A549 (cell line): ENCODE data around the gene TRIM37. TPM values are rescaled to one million over a fixed set of nuclear protein-coding genes. Genes with fewer than 3 reads are reported as not detected.

Source experiments
- ATAC-seq, 2 experiments: fragments of 200-7000 bp in 1 of 2; fragments of >200 bp in 1 of 2; cut with Nextera tagmentation in 1 of 2; cut with Tn5 transposase in 1 of 2; 3 replicates each; pipeline versions ENCODE4 v1.8.0 to v1.9.1; 2018 to 2020; ENCODE audit warnings: mild to moderate bottlenecking in 1 of 2, moderate library complexity in 1 of 2
- CTCF ChIA-PET: fragments of 300-600 bp; sonication (Branson Sonifier 250); formaldehyde crosslinking; extraction: SDS; loops from one replicate; lab custom pipeline; 2021; ENCODE audit warnings: antibody characterized with exemption, inconsistent platforms; lab: Yijun Ruan, JAX
- POLR2A ChIA-PET: fragments of 350-600 bp; formaldehyde crosslinking; extraction: SDS; loops from one replicate; lab custom pipeline; 2021; ENCODE audit warnings: antibody characterized with exemption, inconsistent platforms; lab: Yijun Ruan, JAX
- DNase-seq, 2 experiments: peaks; one replicate each; pipeline versions ENCODE4 v3.0.0 to v3.0.0-alpha.2; 2011 to 2016; ENCODE audit warnings: low read depth in 1 of 2, low spot score in 1 of 2
- FAIRE-seq: peaks from 2 replicates; lab custom pipeline; 2011; peaks lifted over from hg19 to GRCh38; lab: Jason Lieb, UNC
- H3K27ac ChIP-seq, 2 experiments: fragments of >200 bp; sonication (Bioruptor Twin); formaldehyde crosslinking; 3 replicates each; pipeline ENCODE4 v1.5.1; 2016 to 2017
- H3K4me1 ChIP-seq: fragments of >200 bp; sonication (Bioruptor Twin); formaldehyde crosslinking; 3 replicates; pipeline ENCODE4 v1.6.1; 2016
- H3K4me2 ChIP-seq: fragments of >200 bp; sonication (Bioruptor Twin); formaldehyde crosslinking; 3 replicates; pipeline ENCODE4 v1.6.1; 2016
- H3K4me3 ChIP-seq: fragments of >200 bp; sonication (Bioruptor Twin); formaldehyde crosslinking; 3 replicates; pipeline ENCODE4 v1.5.1; 2016
- H3K9me3 ChIP-seq: fragments of >200 bp; sonication (Bioruptor Twin); formaldehyde crosslinking; 3 replicates; pipeline ENCODE4 v1.6.1; 2016
- CBX2 ChIP-seq: fragments of 200-600 bp; sonication (generic); IDR thresholded peaks from 2 replicates; pipeline ENCODE4 v1.6.1; 2016; ENCODE audit warnings: low read depth, mild to moderate bottlenecking, borderline replicate concordance
- EHMT2 ChIP-seq: fragments of 200-600 bp; sonication (generic); IDR thresholded peaks from 2 replicates; pipeline ENCODE4 v1.6.1; 2016; ENCODE audit warnings: antibody characterized with exemption, low read depth, mild to moderate bottlenecking, moderate library complexity
- ESRRA ChIP-seq: fragments of 150-350 bp; IDR thresholded peaks from 2 replicates; pipeline ENCODE4 v1.6.1; 2014; ENCODE audit warnings: mild to moderate bottlenecking, low read length, borderline replicate concordance
- FOSL2 ChIP-seq, 2 experiments: fragments of 450-650 bp in 1 of 2; fragments of >200 bp in 1 of 2; sonication (Bioruptor Twin) in 1 of 2; formaldehyde crosslinking; IDR thresholded peaks; 2 replicates each; pipeline versions ENCODE4 v1.5.0 to v1.6.1; 2016 to 2020; ENCODE audit warnings: mild to moderate bottlenecking in 1 of 2, moderate library complexity in 1 of 2
- FOXS1 ChIP-seq: fragments of 250-450 bp; sonication (Bioruptor Pico); IDR thresholded peaks from 2 replicates; pipeline ENCODE4 v1.5.0; 2020; ENCODE audit warnings: mild to moderate bottlenecking, moderate library complexity
- HDAC2 ChIP-seq: fragments of 200-600 bp; sonication (generic); IDR thresholded peaks from 2 replicates; pipeline ENCODE4 v1.6.1; 2016
- HEYL ChIP-seq: fragments of 250-450 bp; sonication (Bioruptor Pico); IDR thresholded peaks from 2 replicates; pipeline ENCODE4 v1.8.0; 2021; ENCODE audit warnings: mild to moderate bottlenecking, moderate library complexity
- HOXA7 ChIP-seq: fragments of 250-450 bp; sonication (Bioruptor Pico); IDR thresholded peaks from 2 replicates; pipeline ENCODE4 v1.5.0; 2020; ENCODE audit warnings: mild to moderate bottlenecking, moderate library complexity
- HOXB13 ChIP-seq: fragments of 250-450 bp; sonication (Bioruptor Pico); IDR thresholded peaks from 2 replicates; pipeline ENCODE4 v1.5.0; 2020; ENCODE audit warnings: low read depth, mild to moderate bottlenecking, moderate library complexity
- HOXB5 ChIP-seq: fragments of 250-450 bp; sonication (Bioruptor Pico); IDR thresholded peaks from 2 replicates; pipeline ENCODE4 v1.5.0; 2020; ENCODE audit warnings: mild to moderate bottlenecking, moderate library complexity
- JUNB ChIP-seq: fragments of >200 bp; sonication (Bioruptor Twin); formaldehyde crosslinking; IDR thresholded peaks from 2 replicates; pipeline ENCODE4 v1.6.1; 2016
- MYC ChIP-seq: IDR thresholded peaks from 2 replicates; pipeline ENCODE4 v1.6.1; 2012; ENCODE audit warnings: mild to moderate bottlenecking, inconsistent platforms, low read length, improper control_type of control experiment, borderline replicate concordance
- NR3C1 ChIP-seq: fragments of >200 bp; sonication (Bioruptor Twin); formaldehyde crosslinking; IDR thresholded peaks from 3 replicates; pipeline ENCODE4 v1.6.1; 2017
- PHF8 ChIP-seq: fragments of 200-600 bp; sonication (generic); IDR thresholded peaks from 2 replicates; pipeline ENCODE4 v1.6.1; 2016; ENCODE audit warnings: low read depth, mild to moderate bottlenecking, antibody characterized with exemption, moderate library complexity, borderline replicate concordance
- POLR2A ChIP-seq: IDR thresholded peaks from 2 replicates; pipeline ENCODE4 v1.6.1; 2012; ENCODE audit warnings: mild to moderate bottlenecking, low read length
- RARB ChIP-seq: fragments of 250-450 bp; sonication (Bioruptor Pico); IDR thresholded peaks from 2 replicates; pipeline ENCODE4 v1.8.0; 2021; ENCODE audit warnings: mild to moderate bottlenecking, moderate library complexity
- RCOR1 ChIP-seq: fragments of 150-350 bp; IDR thresholded peaks from 2 replicates; pipeline ENCODE4 v1.6.1; 2014; ENCODE audit warnings: antibody characterized with exemption, low read length, low read depth
- RFX5 ChIP-seq: fragments of 450-650 bp; IDR thresholded peaks from 2 replicates; pipeline ENCODE4 v1.7.1; 2014; ENCODE audit warnings: antibody characterized with exemption, mild to moderate bottlenecking, moderate library complexity
- SREBF2 ChIP-seq: fragments of 450-650 bp; IDR thresholded peaks from 2 replicates; pipeline ENCODE4 v1.6.1; 2014; ENCODE audit warnings: mild to moderate bottlenecking, moderate library complexity
- USF2 ChIP-seq: fragments of 450-650 bp; IDR thresholded peaks from 2 replicates; pipeline ENCODE4 v1.6.1; 2014; ENCODE audit warnings: antibody characterized with exemption
- ZSCAN20 ChIP-seq: fragments of 250-450 bp; sonication (Bioruptor Pico); IDR thresholded peaks from 2 replicates; pipeline ENCODE4 v1.8.0; 2022; ENCODE audit warnings: mild to moderate bottlenecking, moderate library complexity
- WGBS: methylation state at CpG from one replicate; pipeline ENCODE4 v1.1.6; 2017; ENCODE audit errors: missing lambda C conversion rate; 5-methylcytosine and 5-hydroxymethylcytosine counted together
- polyA plus RNA-seq, 4 experiments: library from polyadenylated mRNA; depleted of rRNA in 3 of 4; stranded (reverse); fragments of >200 nt; fragmentation: RNase III in 1 of 4; extraction: RNeasy Plus Mini Kit Qiagen cat#74134 plus additional on column Dnase treatment in 1 of 4; gene quantifications; 2 replicates in 3 of 4; 3 replicates in 1 of 4; pipeline ENCODE4 v1.2.3, GENCODE V29; 2011 to 2017
- TF ChIP-seq, protein P1 (sequence below): IDR thresholded peaks from 2 replicates; pipeline ENCODE4 v1.6.1; 2012; ENCODE audit warnings: low read depth, borderline replicate concordance
- TF ChIP-seq, protein P2 (sequence below): fragments of >200 bp; sonication (Bioruptor Twin); formaldehyde crosslinking; IDR thresholded peaks from 2 replicates; pipeline ENCODE4 v1.6.1; 2016
- TF ChIP-seq, protein P3 (sequence below): fragments of 250-450 bp; sonication (Bioruptor Pico); IDR thresholded peaks from 2 replicates; pipeline ENCODE4 v1.5.0; 2020; ENCODE audit warnings: low read depth, mild to moderate bottlenecking, moderate library complexity
- TF ChIP-seq, protein P4 (sequence below): IDR thresholded peaks from 2 replicates; pipeline ENCODE4 v1.6.1; 2012

Gene TRIM37
- polyA plus RNA-seq, 2 of the 4 experiments (the other 2 are of a cell fraction): 29.4 to 56.3 TPM

- Histone ChIP-seq H3K27ac (no peak overlapping the region), H3K4me2 (no peak overlapping the region), H3K9me3 (no peaks in the 10 kb centered on the region), H3K4me3 (no peak overlapping the region), H3K4me1 (peaks cover 13% of the 10 kb centered on the region)
- no peak for ATAC-seq
- WGBS: 86% methylated on average over 2 of the region's 2 CpGs
- ChIA-PET CTCF (no interaction called here), POLR2A (no interaction called here)
- no peak for FAIRE-seq
- no peak for DNase-seq
- TF ChIP-seq USF2: no peak
- no peak for TF ChIP-seq HOXB5 (CRISPR knock-in tag)
- TF ChIP-seq PHF8: no peak
- TF ChIP-seq ZSCAN20: no peak
- TF ChIP-seq RCOR1: no peak
- no peak for TF ChIP-seq RFX5
- TF ChIP-seq, protein P1, sequence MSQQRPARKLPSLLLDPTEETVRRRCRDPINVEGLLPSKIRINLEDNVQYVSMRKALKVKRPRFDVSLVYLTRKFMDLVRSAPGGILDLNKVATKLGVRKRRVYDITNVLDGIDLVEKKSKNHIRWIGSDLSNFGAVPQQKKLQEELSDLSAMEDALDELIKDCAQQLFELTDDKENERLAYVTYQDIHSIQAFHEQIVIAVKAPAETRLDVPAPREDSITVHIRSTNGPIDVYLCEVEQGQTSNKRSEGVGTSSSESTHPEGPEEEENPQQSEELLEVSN: no peak
- no peak for TF ChIP-seq RARB
- TF ChIP-seq SREBF2: no peak
- TF ChIP-seq, protein P2, sequence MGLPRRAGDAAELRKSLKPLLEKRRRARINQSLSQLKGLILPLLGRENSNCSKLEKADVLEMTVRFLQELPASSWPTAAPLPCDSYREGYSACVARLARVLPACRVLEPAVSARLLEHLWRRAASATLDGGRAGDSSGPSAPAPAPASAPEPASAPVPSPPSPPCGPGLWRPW: no peak
- no peak for TF ChIP-seq EHMT2
Observed at GRCh38 chr17:59024916-59025315, 81.8 kb downstream of the TRIM37 start.

GRCh38 chr17:59018019-59018418 is 88.7 kb downstream of the TRIM37 start:
- Histone ChIP-seq H3K4me1 (no peaks in the 10 kb centered on the region), H3K4me3 (no peak overlapping the region), H3K9me3 (no peaks in the 10 kb centered on the region), H3K4me2 (no peak overlapping the region), H3K27ac (no peak overlapping the region)
- FAIRE-seq (no peak), DNase-seq (no peak), ATAC-seq (no peak)
- 85% methylated on average over 1 of the region's 1 CpG for WGBS
- ChIA-PET CTCF (interaction anchor here (1.3 to 3.5 kb wide), 5 partner anchors 10 to 499 kb away, joined by 3 to 21 read pairs (median 6); no protein-coding TSS in a partner anchor), POLR2A (interaction anchor here (0.5 to 0.6 kb wide), 2 partner anchors 27 to 352 kb away, joined by 3 to 5 read pairs; no protein-coding TSS in a partner anchor)
- TF ChIP-seq HDAC2 (no peak), FOSL2 (IDR thresholded peaks at IDR 0.05) (no peak), FOSL2 (CRISPR knock-in tag; IDR thresholded peaks at IDR 0.05) (no peak), RARB (no peak), HEYL (CRISPR knock-in tag) (no peak), NR3C1 (no peak), POLR2A (no peak), RFX5 (no peak), JUNB (no peak), HOXB13 (CRISPR knock-in tag) (no peak), HOXA7 (CRISPR knock-in tag) (no peak), ESRRA (no peak), MYC (no peak), FOXS1 (CRISPR knock-in tag) (no peak), CBX2 (no peak)
- TF ChIP-seq, protein P2: no peak
- TF ChIP-seq, protein P3, sequence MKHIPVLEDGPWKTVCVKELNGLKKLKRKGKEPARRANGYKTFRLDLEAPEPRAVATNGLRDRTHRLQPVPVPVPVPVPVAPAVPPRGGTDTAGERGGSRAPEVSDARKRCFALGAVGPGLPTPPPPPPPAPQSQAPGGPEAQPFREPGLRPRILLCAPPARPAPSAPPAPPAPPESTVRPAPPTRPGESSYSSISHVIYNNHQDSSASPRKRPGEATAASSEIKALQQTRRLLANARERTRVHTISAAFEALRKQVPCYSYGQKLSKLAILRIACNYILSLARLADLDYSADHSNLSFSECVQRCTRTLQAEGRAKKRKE (CRISPR knock-in tag): no peak
- TF ChIP-seq, protein P4, sequence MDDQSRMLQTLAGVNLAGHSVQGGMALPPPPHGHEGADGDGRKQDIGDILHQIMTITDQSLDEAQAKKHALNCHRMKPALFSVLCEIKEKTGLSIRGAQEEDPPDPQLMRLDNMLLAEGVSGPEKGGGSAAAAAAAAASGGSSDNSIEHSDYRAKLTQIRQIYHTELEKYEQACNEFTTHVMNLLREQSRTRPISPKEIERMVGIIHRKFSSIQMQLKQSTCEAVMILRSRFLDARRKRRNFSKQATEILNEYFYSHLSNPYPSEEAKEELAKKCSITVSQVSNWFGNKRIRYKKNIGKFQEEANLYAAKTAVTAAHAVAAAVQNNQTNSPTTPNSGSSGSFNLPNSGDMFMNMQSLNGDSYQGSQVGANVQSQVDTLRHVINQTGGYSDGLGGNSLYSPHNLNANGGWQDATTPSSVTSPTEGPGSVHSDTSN: no peak
